ENCODE measurements around the gene SGSM1. TPM values are rescaled to one million over a fixed set of nuclear protein-coding genes. Genes with fewer than 3 reads are reported as not detected.

SGSM1 gene
- total RNA-seq, 2 experiments from 2014 or later = not detected

DNA sequence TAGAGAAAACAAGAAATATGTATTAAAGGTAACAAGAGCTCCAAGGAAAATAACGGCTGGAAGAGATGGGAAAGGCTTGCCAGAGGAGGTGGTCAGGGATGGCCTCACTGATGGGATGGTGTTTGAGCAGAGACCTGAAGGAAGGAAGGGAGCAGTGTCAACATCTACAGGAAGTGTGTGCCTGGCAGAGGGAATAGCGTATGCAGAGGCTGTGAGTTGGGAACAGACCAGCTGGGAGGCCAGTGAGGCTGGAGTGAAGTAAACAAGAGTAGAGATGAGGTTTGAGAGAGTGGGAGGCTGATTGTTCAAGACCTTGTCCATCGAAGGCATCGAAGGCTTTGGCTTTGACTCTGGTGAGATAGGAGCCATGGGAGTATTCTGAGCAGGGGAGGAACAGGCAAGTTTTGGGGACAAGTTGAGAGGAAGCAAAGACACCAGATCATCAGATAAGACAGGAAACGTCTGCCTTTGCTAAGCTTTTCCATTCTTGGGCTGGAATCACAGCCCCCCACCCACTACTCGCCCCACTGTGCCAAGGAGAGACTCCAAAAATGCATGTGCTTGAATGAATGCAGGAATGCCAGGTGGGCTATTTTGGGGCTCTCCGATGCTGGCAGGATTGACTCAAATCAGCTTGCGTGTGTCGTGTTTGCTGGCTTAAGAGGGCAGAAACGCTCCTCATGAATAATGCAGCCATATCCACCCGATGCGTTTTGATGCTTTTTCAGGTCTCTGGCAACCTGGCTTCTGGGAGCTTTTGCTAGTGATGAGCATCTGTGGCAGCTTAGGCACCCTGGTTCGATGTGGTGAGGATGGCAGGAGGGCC lies 7.2 kb downstream of the SGSM1 start:
- Mint-ChIP-seq H3K4me3 (no peak overlapping the region), H3K36me3 (ENCODE audit: low read depth) (no peaks in the 10 kb centered on the region), H3K27me3 (ENCODE audit: low read depth) (peaks cover 2% of the 10 kb centered on the region), H3K4me1 (ENCODE audit: low read depth) (no peaks in the 10 kb centered on the region), H3K9me3 (ENCODE audit: insufficient read depth) (peaks cover 9% of the 10 kb centered on the region), H3K27ac (no peak overlapping the region)
- ChIA-PET POLR2A (no interaction called here), CTCF (interaction anchor here (0.9 to 2.3 kb wide), 2 partner anchors 10 to 298 kb away, joined by 3 to 22 read pairs; no protein-coding TSS in a partner anchor)
- DNase-seq = no peak
- no peak for ATAC-seq

DNA sequence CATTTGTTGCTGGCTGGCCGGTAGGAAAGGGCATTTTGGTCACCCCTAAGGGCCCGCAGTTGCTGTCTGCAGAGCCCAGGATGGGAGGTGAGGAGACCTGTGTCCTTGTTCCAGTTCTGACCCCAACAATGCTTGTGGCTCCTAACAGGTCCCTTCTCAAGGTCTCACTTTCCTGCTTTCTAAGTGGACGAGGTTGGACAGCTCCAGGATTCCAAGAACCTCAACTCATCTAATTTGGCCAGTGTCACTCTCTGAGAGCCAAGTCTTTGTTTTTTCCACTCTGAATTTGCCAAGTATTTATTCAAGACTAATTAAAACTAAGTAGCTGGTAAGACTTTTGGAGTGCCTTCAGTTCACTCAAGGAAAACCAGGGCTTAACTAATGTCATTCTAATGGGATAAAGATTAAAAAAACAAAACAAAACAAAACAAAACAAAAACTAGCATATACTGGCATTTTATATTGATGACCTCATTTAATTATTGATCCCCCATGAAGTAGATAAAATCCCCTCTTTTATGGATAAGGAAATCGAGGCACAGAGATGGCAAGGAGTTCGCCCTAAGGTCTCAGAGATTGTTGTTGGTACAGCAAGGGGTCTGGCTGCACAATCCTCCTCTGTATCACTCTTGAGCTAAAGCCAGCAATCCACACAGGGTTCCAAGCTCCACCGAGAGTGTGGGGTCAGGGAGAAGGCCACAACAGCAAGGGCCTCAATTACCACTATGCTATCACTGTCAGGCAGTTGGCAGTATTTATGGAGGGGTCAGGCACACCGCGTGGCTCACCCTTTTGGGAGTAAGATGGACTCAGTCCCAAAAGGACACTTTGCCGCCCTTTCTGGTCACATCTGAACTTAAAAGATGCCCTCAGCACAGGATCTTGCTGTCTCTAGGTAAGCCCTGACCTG lies 8.1 kb downstream of the SGSM1 start:
- Mint-ChIP-seq H3K4me1 (ENCODE audit: low read depth) (no peaks in the 10 kb centered on the region), H3K27ac (no peak overlapping the region), H3K9me3 (ENCODE audit: insufficient read depth) (peaks cover 9% of the 10 kb centered on the region), H3K36me3 (ENCODE audit: low read depth) (no peaks in the 10 kb centered on the region), H3K27me3 (ENCODE audit: low read depth) (peaks cover 2% of the 10 kb centered on the region), H3K4me3 (no peak overlapping the region)
- POLR2A ChIA-PET = interaction anchor here (0.6 kb wide), 1 partner anchor 81 kb away, joined by 3 read pairs; no protein-coding TSS in a partner anchor
- CTCF ChIA-PET = interaction anchor here (2.3 kb wide), 1 partner anchor 11 kb away, joined by 22 read pairs; no protein-coding TSS in a partner anchor
- DNase-seq = no peak
- no peak for ATAC-seq

DNA sequence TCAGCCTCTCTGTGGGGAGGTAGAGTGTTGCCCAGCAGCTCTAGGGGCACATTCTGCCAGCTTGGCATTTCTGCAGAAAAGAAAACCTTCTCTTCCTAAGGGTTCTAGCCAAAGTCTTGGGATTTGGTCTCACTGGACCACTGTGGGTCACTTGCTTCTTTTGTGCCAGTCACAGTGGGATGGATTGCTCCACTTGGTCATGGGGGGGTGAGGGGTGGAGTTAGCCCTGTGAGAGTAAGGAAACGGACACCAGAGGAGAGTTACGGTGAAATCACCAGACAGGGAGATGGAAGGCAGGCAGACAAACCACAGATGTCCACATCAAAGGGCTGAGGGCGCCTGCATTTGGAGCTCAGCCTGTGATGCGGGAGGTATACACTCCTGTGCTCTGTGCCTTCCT lies 10.8 kb downstream of the SGSM1 start:
- Mint-ChIP-seq H3K27ac (no peak overlapping the region), H3K36me3 (ENCODE audit: low read depth) (no peaks in the 10 kb centered on the region), H3K9me3 (ENCODE audit: insufficient read depth) (peaks cover 9% of the 10 kb centered on the region), H3K4me3 (no peak overlapping the region), H3K27me3 (ENCODE audit: low read depth) (no peaks in the 10 kb centered on the region), H3K4me1 (ENCODE audit: low read depth) (no peaks in the 10 kb centered on the region)
- ATAC-seq = no peak
- DNase-seq = no peak
- ChIA-PET CTCF (no interaction called here), POLR2A (no interaction called here)

DNA sequence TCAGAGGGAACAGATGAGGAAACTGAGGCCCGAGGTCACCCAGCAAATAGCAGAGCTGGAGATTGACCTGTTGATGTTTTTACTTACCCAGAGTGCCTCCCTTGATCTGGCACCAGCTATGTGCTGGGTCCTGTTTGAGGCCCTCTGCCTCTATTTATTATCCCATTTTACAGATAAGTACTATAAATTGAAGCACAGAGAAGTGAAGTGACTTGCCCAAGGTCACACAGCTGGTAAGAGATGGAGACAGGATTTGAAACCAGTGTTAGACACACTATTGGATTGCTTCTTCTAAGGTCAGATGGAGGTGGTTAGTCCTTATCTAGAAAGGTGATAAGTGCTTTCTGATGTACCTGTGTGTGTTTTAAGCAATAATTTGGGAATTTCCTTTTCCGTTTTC lies 13.5 kb downstream of the SGSM1 start:
- ChIA-PET CTCF (no interaction called here), POLR2A (no interaction called here)
- no peak overlapping the region for H3K27ac Mint-ChIP-seq
- no peaks in the 10 kb centered on the region for H3K27me3 Mint-ChIP-seq (ENCODE audit: low read depth)
- H3K9me3 Mint-ChIP-seq (ENCODE audit: insufficient read depth) = peaks cover 9% of the 10 kb centered on the region
- H3K36me3 Mint-ChIP-seq (ENCODE audit: low read depth) = no peaks in the 10 kb centered on the region
- no peak overlapping the region for H3K4me3 Mint-ChIP-seq
- no peaks in the 10 kb centered on the region for H3K4me1 Mint-ChIP-seq (ENCODE audit: low read depth)
- ATAC-seq (no peak), DNase-seq (no peak)

DNA sequence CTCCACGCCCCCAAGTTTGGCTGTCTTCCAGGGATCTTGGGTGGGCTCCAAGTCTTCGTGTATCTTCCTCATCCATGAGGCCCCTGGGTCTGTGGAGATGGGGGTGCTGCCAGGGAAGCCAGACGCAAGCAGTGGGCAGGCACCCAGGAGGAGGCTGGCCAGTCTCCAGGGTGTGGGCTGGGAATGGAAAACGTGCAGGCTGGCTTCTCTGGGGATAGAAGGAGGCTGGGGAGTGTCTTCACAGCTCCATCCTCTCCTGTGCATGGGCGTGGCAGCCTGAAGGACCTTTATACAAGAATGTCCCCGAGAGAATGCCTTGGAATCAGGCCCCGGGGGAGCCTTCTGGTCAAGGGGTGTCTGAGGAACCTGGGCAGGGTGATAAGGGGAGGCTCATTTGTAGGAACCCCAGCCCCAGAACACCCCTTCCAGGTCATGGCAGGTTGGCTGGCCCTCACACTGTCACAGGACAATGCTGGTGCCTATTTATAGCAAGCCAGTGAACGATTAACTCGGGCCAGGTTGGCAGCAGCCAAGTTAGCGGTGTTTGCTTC lies 14.0 kb downstream of the SGSM1 start:
- no peak overlapping the region for H3K27ac Mint-ChIP-seq
- ChIA-PET CTCF (no interaction called here), POLR2A (no interaction called here)
- H3K9me3 Mint-ChIP-seq (ENCODE audit: insufficient read depth) = peaks cover 8% of the 10 kb centered on the region
- no peak overlapping the region for H3K4me3 Mint-ChIP-seq
- H3K4me1 Mint-ChIP-seq (ENCODE audit: low read depth) = no peaks in the 10 kb centered on the region
- ATAC-seq (no peak), DNase-seq (no peak)
- H3K36me3 Mint-ChIP-seq (ENCODE audit: low read depth) = no peaks in the 10 kb centered on the region
- H3K27me3 Mint-ChIP-seq (ENCODE audit: low read depth) = no peaks in the 10 kb centered on the region

DNA sequence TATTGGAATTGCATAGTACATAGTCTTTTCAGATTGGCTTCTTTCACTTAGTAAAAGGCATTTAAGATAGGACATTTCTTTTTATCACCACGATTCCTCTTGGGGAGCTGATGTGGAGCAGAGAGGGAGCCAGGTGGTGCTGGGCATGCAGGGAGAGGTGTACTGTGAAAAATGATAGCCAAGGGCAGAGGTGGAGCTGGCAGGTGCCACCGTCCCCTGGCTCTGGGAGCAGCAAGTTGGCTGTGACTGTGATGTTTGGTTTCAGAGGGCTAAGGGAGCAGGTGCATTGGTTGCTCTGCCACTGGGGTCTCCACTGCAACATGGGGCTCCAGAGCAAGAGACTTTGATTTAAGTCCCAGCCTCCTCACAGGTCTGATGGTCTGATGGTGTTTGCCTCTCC lies 16.5 kb downstream of the SGSM1 start:
- Mint-ChIP-seq H3K4me3 (no peak overlapping the region), H3K9me3 (ENCODE audit: insufficient read depth) (no peaks in the 10 kb centered on the region), H3K4me1 (ENCODE audit: low read depth) (no peaks in the 10 kb centered on the region), H3K36me3 (ENCODE audit: low read depth) (no peaks in the 10 kb centered on the region), H3K27me3 (ENCODE audit: low read depth) (no peaks in the 10 kb centered on the region), H3K27ac (no peak overlapping the region)
- CTCF ChIA-PET = no interaction called here
- DNase-seq (no peak), ATAC-seq (no peak)
- POLR2A ChIA-PET = no interaction called here

DNA sequence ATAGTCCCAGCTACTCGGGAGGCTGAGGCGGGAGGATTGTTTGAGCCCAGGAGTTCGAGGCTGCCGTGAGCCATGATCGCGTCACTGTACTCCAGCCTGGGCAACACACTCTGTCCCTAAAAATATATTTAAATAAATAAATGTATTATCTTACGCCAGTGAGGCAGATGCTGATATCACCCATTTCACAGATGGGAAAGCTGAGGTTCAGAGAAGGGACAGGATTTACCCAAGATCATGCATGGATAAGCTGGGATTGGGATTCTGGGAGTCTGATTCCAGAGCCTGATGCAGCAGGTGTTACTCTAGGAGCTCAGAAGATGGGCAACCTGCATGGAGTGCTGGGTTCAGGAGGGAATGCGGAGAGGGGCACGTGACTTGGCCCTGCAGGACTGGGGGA lies 17.8 kb downstream of the SGSM1 start:
- ChIA-PET POLR2A (no interaction called here), CTCF (no interaction called here)
- no peaks in the 10 kb centered on the region for H3K9me3 Mint-ChIP-seq (ENCODE audit: insufficient read depth)
- DNase-seq = no peak
- no peaks in the 10 kb centered on the region for H3K36me3 Mint-ChIP-seq (ENCODE audit: low read depth)
- ATAC-seq = no peak
- H3K27ac Mint-ChIP-seq = no peak overlapping the region
- no peaks in the 10 kb centered on the region for H3K27me3 Mint-ChIP-seq (ENCODE audit: low read depth)
- H3K4me1 Mint-ChIP-seq (ENCODE audit: low read depth) = no peaks in the 10 kb centered on the region
- no peak overlapping the region for H3K4me3 Mint-ChIP-seq

DNA sequence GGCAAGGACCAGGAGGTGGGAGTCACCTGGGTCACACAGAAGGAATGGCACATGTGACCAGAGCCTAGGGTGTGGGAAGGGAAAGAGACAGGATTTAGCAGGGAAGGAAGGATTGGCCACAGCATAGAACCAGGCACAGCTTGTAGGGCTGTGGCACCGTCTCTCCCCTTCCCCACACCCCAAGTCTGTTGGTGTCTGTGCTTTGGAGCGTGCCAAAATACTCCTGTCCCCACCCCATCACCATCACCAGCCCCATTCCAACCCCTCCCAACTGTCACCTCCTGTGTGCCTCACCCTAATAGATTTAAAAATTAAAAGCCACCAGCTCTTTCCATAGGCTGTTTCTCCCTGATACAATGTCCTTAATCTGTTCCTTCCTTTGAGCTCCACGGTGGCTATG lies 18.2 kb downstream of the SGSM1 start:
- CTCF ChIA-PET = no interaction called here
- Mint-ChIP-seq H3K4me3 (no peak overlapping the region), H3K27ac (no peak overlapping the region), H3K4me1 (ENCODE audit: low read depth) (no peaks in the 10 kb centered on the region), H3K9me3 (ENCODE audit: insufficient read depth) (no peaks in the 10 kb centered on the region), H3K27me3 (ENCODE audit: low read depth) (no peaks in the 10 kb centered on the region), H3K36me3 (ENCODE audit: low read depth) (no peaks in the 10 kb centered on the region)
- ATAC-seq = no peak
- POLR2A ChIA-PET = no interaction called here
- no peak for DNase-seq

DNA sequence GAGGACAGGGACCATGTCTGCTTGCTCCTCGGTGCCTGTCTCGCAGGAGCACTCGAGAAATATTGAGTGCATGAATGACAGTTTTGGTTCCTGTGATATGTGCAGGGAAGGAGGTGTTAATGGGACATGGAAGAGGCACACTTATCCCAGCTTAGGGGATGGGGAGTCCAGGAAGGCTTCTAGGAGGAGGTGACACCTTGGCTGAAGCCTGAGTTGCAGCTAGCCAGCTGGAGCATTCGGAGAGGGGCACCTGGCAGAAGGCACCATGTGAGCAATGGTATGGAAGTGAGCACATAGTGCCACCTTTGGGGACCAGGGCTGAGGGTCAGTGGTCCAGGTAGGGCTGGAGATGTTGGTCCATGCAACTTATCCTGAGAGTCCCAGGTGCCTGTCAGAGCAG lies 18.9 kb downstream of the SGSM1 start:
- H3K27me3 Mint-ChIP-seq (ENCODE audit: low read depth) = no peaks in the 10 kb centered on the region
- H3K4me3 Mint-ChIP-seq = no peak overlapping the region
- ATAC-seq (no peak), DNase-seq (no peak)
- H3K4me1 Mint-ChIP-seq (ENCODE audit: low read depth) = no peaks in the 10 kb centered on the region
- ChIA-PET CTCF (no interaction called here), POLR2A (no interaction called here)
- no peak overlapping the region for H3K27ac Mint-ChIP-seq
- no peaks in the 10 kb centered on the region for H3K9me3 Mint-ChIP-seq (ENCODE audit: insufficient read depth)
- no peaks in the 10 kb centered on the region for H3K36me3 Mint-ChIP-seq (ENCODE audit: low read depth)

DNA sequence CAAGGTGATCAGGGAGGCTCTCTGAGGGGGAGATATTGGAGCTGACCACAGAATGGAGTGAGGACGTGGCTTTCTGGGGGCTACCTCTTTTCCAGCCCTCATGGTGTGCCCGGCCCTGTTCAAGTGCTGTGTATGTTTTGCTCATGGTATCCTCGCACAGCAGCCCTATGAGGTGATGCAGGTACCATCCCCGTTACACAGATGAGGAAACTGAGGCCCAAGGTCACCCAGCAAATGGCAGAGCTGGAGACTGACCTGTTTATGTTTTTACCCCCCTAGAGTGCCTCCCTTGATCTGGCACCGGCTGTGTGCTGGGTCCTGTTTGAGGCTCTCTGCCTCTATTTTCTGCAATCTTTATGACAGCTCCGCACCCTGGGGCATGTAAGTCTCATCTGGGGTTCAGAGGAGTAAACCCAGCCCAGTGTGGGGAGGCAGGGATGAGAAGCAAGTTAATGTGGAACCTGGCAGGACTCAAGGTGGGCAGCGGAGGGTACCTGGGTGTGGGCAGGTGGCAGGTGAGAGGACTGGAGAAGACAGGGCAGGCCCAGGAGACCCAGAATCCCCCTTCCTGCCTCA lies 20.8 kb downstream of the SGSM1 start:
- ATAC-seq (no peak), DNase-seq (no peak)
- H3K4me1 Mint-ChIP-seq (ENCODE audit: low read depth) = no peaks in the 10 kb centered on the region
- no peak overlapping the region for H3K4me3 Mint-ChIP-seq
- H3K36me3 Mint-ChIP-seq (ENCODE audit: low read depth) = no peaks in the 10 kb centered on the region
- no peaks in the 10 kb centered on the region for H3K9me3 Mint-ChIP-seq (ENCODE audit: insufficient read depth)
- POLR2A ChIA-PET = no interaction called here
- H3K27ac Mint-ChIP-seq = no peak overlapping the region
- H3K27me3 Mint-ChIP-seq (ENCODE audit: low read depth) = no peaks in the 10 kb centered on the region
- CTCF ChIA-PET = interaction anchor here (0.5 kb wide), 1 partner anchor 24 kb away, joined by 3 read pairs; no protein-coding TSS in a partner anchor

DNA sequence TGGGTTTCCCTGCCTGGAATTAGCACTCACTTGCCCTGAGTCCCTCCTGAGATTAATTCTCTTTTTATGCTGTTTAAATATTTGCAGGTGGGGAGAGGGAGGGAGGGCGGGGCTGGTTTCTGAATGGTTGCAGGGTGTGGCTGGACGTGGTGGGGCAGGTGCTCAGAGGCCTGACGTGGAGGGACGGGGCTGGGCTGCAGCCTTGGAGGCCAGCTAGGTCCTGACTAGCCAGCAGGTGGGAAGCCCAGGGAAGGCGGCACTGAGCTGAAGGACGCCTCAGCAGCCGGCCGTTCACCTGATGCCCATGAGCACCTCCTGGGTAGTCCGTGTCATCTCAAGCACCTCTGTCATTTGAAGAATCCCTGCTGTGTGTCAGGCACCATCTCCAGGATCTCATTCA lies 21.3 kb downstream of the SGSM1 start:
- CTCF ChIA-PET = no interaction called here
- Mint-ChIP-seq H3K27me3 (ENCODE audit: low read depth) (no peaks in the 10 kb centered on the region), H3K36me3 (ENCODE audit: low read depth) (no peaks in the 10 kb centered on the region), H3K4me1 (ENCODE audit: low read depth) (no peaks in the 10 kb centered on the region), H3K27ac (no peak overlapping the region), H3K4me3 (no peak overlapping the region), H3K9me3 (ENCODE audit: insufficient read depth) (no peaks in the 10 kb centered on the region)
- POLR2A ChIA-PET = no interaction called here
- DNase-seq (no peak), ATAC-seq (no peak)

Data from activated CD8-positive, alpha-beta T cell treated with anti-CD3 and anti-CD28 coated beads, Interleukin-2, amount 10 ng/mL, durations not matched to agents 7 days and 5 days (primary cell).